HepG2 (cell line): ENCODE results near the gene EDC3. TPM values are rescaled to one million over a fixed set of nuclear protein-coding genes. Genes with fewer than 3 reads are reported as not detected.
A peak's percentile ranks its signal among the peaks of the same experiment; 100 is the strongest.

Experiments used
- ADNP ChIP-seq: sonication (generic); formaldehyde crosslinking; IDR thresholded peaks from 2 replicates; pipeline ENCODE4 v1.4.0; 2020; ENCODE audit warnings: missing genetic modification reagents
- ATF2 ChIP-seq: sonication (generic); formaldehyde crosslinking; IDR thresholded peaks from 2 replicates; pipeline ENCODE4 v1.4.0; 2020; ENCODE audit warnings: missing genetic modification reagents
- CAMTA2 ChIP-seq: sonication (generic); formaldehyde crosslinking; IDR thresholded peaks from 2 replicates; pipeline ENCODE4 v1.4.0; 2020; ENCODE audit warnings: mild to moderate bottlenecking, missing genetic modification reagents, borderline replicate concordance
- CSRNP1 ChIP-seq: sonication (generic); formaldehyde crosslinking; IDR thresholded peaks from 2 replicates; pipeline ENCODE4 v1.8.1; 2023; ENCODE audit warnings: mild to moderate bottlenecking, missing genetic modification reagents
- EP300 ChIP-seq, 3 experiments: sonication (generic) in 1 of 3; formaldehyde crosslinking in 1 of 3; IDR thresholded peaks; 2 replicates each; pipeline versions ENCODE4 v1.5.1 to v1.6.1; 2011 to 2020; ENCODE audit warnings: low read depth in 2 of 3, low read length in 2 of 3, borderline replicate concordance in 1 of 3, improper control_type of control experiment in 1 of 3, mild to moderate bottlenecking in 1 of 3, missing genetic modification reagents in 1 of 3, moderate library complexity in 1 of 3
- NCOR1 ChIP-seq: fragments of 200-600 bp; sonication (generic); IDR thresholded peaks from 2 replicates; pipeline ENCODE4 v1.7.0; 2017; ENCODE audit warnings: antibody characterized with exemption, low read length, borderline replicate concordance
- PAX8 ChIP-seq: sonication (generic); formaldehyde crosslinking; IDR thresholded peaks from 2 replicates; pipeline ENCODE4 v1.8.0; 2022; ENCODE audit warnings: mild to moderate bottlenecking, missing genetic modification reagents, borderline replicate concordance
- RXRB ChIP-seq: IDR thresholded peaks from 2 replicates; pipeline ENCODE4 v1.6.1; 2016; ENCODE audit warnings: borderline replicate concordance, missing genetic modification reagents, missing compliant biosample characterization
- SALL1 ChIP-seq: sonication (generic); formaldehyde crosslinking; IDR thresholded peaks from 2 replicates; pipeline ENCODE4 v1.8.0; 2022; ENCODE audit warnings: mild to moderate bottlenecking, missing genetic modification reagents
- SALL2 ChIP-seq: sonication (generic); formaldehyde crosslinking; IDR thresholded peaks from 2 replicates; pipeline ENCODE4 v1.8.1; 2023; ENCODE audit warnings: mild to moderate bottlenecking, missing genetic modification reagents, inconsistent platforms
- SRSF9 ChIP-seq: fragments of 200-400 bp; formaldehyde crosslinking; IDR thresholded peaks from 2 replicates; pipeline ENCODE4 v1.6.1; 2018; ENCODE audit warnings: borderline replicate concordance, mild to moderate bottlenecking, low read depth, low read length; ENCODE audit not compliant: insufficient read depth, poor library complexity, severe bottlenecking
- TBX2 ChIP-seq: sonication (generic); formaldehyde crosslinking; IDR thresholded peaks from 2 replicates; pipeline ENCODE4 v1.5.0; 2020; ENCODE audit warnings: missing genetic modification reagents, mild to moderate bottlenecking, borderline replicate concordance
- ZBTB37 ChIP-seq: sonication (generic); formaldehyde crosslinking; IDR thresholded peaks from 2 replicates; pipeline ENCODE4 v1.4.0; 2020; ENCODE audit warnings: mild to moderate bottlenecking, missing genetic modification reagents
- ZBTB7A ChIP-seq: sonication (generic); formaldehyde crosslinking; IDR thresholded peaks from 2 replicates; pipeline ENCODE4 v1.8.0; 2022; ENCODE audit warnings: mild to moderate bottlenecking, missing genetic modification reagents
- ZNF138 ChIP-seq: sonication (generic); formaldehyde crosslinking; IDR thresholded peaks from 2 replicates; pipeline ENCODE4 v1.5.0; 2020; ENCODE audit warnings: mild to moderate bottlenecking, low read depth, missing genetic modification reagents
- ZNF503 ChIP-seq: sonication (generic); formaldehyde crosslinking; IDR thresholded peaks from 2 replicates; pipeline ENCODE4 v1.4.0; 2020; ENCODE audit warnings: missing genetic modification reagents
- ZNF513 ChIP-seq: sonication (generic); formaldehyde crosslinking; conservative IDR thresholded peaks from 2 replicates; pipeline ENCODE4 v1.5.0; 2020; ENCODE audit warnings: missing genetic modification reagents
- ZNF746 ChIP-seq: sonication (generic); formaldehyde crosslinking; IDR thresholded peaks from 2 replicates; pipeline ENCODE4 v1.8.0; 2022; ENCODE audit warnings: mild to moderate bottlenecking, missing genetic modification reagents
- ZNF878 ChIP-seq: sonication (generic); formaldehyde crosslinking; IDR thresholded peaks from 2 replicates; pipeline ENCODE4 v1.8.1; 2023; ENCODE audit warnings: mild to moderate bottlenecking, missing genetic modification reagents, moderate library complexity
- polyA plus RNA-seq, 8 experiments: library from polyadenylated mRNA; depleted of rRNA in 3 of 8; stranded (reverse) in 7 of 8; unstranded in 1 of 8; fragments of >200 nt; fragmentation: Illumina TruSeq in 4 of 8; extraction: Trizol in 4 of 8; gene quantifications; 2 replicates each; pipeline versions ENCODE4 v1.2.1 to v1.2.3, GENCODE V29; 2011 to 2016; ENCODE audit warnings: low read depth in 4 of 8, missing spikeins in 1 of 8, mixed read lengths in 1 of 8; ENCODE audit not compliant: insufficient read depth in 1 of 8
- total RNA-seq, 5 experiments: library from RNA; depleted of rRNA; stranded (reverse); fragments of >200 nt; fragmentation: Illumina TruSeq; extraction: Trizol; gene quantifications; 2 replicates each; pipeline ENCODE4 v1.2.3, GENCODE V29; 2016; ENCODE audit warnings: low read depth in 1 of 5

EDC3 gene
- total and polyA plus RNA-seq, 2 of the 13 experiments (the other 11 are each of a cell fraction or from before 2014, with no cell fraction given): 17.4 to 32.0 TPM

DNA sequence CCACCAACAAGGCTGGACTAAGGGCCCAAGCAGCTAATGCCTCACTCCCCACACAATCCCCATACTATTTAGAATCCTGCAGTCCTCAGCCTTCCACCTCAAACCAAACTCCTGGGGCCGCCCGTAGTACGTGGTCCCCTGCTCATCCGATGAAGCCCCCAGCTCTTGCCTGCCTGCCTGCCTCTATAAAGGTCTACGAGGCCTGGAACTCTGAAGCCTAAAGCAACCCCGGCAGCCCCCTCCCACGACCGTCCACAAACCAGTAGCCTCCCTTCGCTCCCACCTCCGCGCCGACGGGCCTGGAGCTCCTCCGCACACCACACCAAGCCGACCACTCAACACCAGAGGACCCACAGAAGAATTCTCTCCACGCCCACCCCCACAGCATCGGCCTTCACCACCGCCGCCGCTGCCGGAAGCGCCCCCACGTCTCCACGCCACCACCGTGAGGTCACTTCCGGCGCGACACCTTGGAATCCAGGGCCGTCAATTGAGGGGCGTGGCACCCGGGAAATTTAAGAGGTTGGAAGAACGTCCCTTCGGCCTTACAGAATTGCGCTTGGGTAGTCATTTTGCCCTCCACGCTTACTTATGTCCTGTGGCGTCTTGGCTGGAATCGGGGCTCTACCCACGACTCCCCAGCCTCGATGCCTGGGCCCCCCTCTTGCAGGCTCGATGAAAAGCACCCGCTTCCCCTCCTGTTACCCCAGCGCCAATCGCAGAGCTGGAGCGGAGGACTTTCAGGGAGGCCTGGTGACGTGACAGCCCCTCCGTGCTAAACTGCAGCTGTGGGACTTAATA, at the start of gene EDC3 (continued):
- TF ChIP-seq ZNF503 (CRISPR knock-in tag) (0 out of 2 replicates have a peak, but pooled peaks have one; percentile 64), ADNP (CRISPR knock-in tag) (no peak), SALL2 (CRISPR knock-in tag) (peak; percentile 75), NCOR1 (peak; percentile 24; the same call in 1 of the 2 replicates), ZBTB7A (CRISPR knock-in tag) (no peak; the same call in 1 of the 2 replicates), ZNF138 (CRISPR knock-in tag) (no peak), PAX8 (CRISPR knock-in tag) (peak; percentile 26; the same call in 1 of the 2 replicates), ZNF746 (CRISPR knock-in tag) (no peak), ZNF513 (CRISPR knock-in tag) (no peak), ATF2 (CRISPR knock-in tag) (peak; percentile 69; the same call in 1 of the 2 replicates), ZNF878 (CRISPR knock-in tag) (peak; percentile 68; the same call in 1 of the 2 replicates), TBX2 (CRISPR knock-in tag) (peak; percentile 93), CAMTA2 (0 out of 2 replicates have a peak, but pooled peaks have one; percentile 28), RXRB (CRISPR knock-in tag) (peak; percentile 26; the same call in 1 of the 2 replicates), CSRNP1 (CRISPR knock-in tag) (no peak), SRSF9 (no peak), EP300 (IDR thresholded peaks at IDR 0.05; ENCODE audit: low read depth in 2 of 2, low read length in 2 of 2) (no peak), EP300 (CRISPR knock-in tag; IDR thresholded peaks at IDR 0.05; ENCODE audit: borderline replicate concordance) (no peak), ZBTB37 (CRISPR knock-in tag) (peak; percentile 26; the same call in 1 of the 2 replicates), SALL1 (CRISPR knock-in tag) (peak; percentile 91)
